H54 (cell line): ENCODE data around the gene STXBP3.
A peak's percentile ranks its signal among the peaks of the same experiment; 100 is the strongest.
"Not testable (repeated sequence)": the region's sequence is repeated elsewhere in the genome, so short reads cannot be mapped to it uniquely, and the experiment has no call there.

Source experiments
- DNase-seq: peaks from one replicate; pipeline ENCODE4 v3.0.0; 2011; ENCODE audit warnings: low spot score, mixed read lengths; ENCODE audit not compliant: insufficient read length
- FAIRE-seq: peaks from 3 replicates; lab custom pipeline; 2011; peaks lifted over from hg19 to GRCh38; lab: Jason Lieb, UNC
- POLR2A ChIP-seq: IDR thresholded peaks from 2 replicates; pipeline ENCODE4 v1.6.1; 2011; ENCODE audit warnings: low read depth, mild to moderate bottlenecking, low read length

Gene STXBP3, protein sequence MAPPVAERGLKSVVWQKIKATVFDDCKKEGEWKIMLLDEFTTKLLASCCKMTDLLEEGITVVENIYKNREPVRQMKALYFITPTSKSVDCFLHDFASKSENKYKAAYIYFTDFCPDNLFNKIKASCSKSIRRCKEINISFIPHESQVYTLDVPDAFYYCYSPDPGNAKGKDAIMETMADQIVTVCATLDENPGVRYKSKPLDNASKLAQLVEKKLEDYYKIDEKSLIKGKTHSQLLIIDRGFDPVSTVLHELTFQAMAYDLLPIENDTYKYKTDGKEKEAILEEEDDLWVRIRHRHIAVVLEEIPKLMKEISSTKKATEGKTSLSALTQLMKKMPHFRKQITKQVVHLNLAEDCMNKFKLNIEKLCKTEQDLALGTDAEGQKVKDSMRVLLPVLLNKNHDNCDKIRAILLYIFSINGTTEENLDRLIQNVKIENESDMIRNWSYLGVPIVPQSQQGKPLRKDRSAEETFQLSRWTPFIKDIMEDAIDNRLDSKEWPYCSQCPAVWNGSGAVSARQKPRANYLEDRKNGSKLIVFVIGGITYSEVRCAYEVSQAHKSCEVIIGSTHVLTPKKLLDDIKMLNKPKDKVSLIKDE

DNA sequence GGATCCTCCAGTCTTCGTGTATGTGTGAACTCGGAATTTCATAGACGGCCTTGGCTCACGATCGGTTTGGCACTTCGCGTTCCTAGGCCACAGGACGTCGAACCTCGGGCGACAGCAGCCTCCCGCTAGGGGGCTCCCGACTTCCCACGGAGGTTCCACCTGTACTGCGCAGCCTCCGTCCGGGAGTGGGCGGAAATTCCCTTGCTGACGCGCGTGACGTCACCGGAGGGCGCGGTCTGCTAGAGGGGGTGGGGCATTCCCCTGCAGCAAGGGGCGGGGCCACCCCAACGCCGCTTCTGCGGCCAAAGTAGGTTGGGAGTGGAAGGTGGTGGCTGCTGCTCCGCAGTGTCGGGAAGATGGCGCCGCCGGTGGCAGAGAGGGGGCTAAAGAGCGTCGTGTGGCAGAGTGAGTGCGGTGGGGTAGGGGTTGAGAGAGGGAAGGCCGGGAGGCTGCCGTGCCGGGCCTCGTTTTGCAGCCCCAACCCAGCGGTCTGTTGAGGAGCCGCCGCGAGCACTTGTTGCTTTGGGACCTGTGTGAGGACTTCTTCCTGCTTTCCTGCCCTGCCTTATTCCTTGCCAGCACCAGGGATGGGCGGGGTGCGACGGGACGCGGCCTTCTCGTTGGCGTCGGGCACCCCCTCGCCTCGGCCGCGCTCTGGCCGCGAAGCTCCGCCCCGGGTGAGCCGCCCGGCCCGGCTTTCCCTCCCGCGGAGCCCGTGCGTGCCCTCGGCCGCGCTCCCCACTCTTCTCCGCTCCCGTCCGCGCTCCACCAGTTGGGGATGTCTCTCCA is at the start of gene STXBP3:
Gene STXBP3 (plus strand): TSS at position 293 of the 789 bp plus-strand sequence. CDS start 64 bp downstream, at position 357.
- peak; percentile 84 for DNase-seq
- FAIRE-seq, result peak; percentile 98
- TF ChIP-seq POLR2A, result peak; percentile 90

DNA sequence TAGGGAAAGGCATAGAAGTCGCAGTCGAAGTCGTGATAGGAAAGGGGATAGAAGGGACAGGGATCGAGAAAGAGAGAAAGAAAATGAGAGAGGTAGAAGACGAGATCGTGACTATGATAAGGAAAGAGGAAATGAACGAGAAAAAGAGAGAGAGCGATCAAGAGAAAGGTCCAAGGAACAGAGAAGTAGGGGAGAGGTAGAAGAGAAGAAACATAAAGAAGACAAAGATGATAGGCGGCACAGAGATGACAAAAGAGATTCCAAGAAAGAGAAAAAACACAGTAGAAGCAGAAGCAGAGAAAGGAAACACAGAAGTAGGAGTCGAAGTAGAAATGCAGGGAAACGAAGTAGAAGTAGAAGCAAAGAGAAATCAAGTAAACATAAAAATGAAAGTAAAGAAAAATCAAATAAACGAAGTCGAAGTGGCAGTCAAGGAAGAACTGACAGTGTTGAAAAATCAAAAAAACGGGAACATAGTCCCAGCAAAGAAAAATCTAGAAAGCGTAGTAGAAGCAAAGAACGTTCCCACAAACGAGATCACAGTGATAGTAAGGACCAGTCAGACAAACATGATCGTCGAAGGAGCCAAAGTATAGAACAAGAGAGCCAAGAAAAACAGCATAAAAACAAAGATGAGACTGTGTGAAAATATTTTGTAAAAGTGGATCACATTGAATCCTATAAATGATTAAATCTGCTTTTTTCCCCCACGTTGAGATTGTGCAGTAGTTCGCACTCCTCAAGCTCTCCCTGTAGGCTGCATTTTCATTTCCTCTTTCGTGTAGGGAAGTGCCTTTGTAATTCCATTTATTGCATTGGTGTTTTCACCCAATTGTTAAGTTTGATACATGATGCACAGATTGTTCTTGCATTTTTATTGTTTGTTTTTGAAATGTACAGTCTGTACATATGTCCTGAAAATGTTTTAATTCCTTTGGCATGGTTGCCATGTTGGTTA is 46.8 kb upstream of the STXBP3 start:
- no peak for DNase-seq
- TF ChIP-seq POLR2A, result no peak
- peak; percentile 43 for FAIRE-seq

DNA sequence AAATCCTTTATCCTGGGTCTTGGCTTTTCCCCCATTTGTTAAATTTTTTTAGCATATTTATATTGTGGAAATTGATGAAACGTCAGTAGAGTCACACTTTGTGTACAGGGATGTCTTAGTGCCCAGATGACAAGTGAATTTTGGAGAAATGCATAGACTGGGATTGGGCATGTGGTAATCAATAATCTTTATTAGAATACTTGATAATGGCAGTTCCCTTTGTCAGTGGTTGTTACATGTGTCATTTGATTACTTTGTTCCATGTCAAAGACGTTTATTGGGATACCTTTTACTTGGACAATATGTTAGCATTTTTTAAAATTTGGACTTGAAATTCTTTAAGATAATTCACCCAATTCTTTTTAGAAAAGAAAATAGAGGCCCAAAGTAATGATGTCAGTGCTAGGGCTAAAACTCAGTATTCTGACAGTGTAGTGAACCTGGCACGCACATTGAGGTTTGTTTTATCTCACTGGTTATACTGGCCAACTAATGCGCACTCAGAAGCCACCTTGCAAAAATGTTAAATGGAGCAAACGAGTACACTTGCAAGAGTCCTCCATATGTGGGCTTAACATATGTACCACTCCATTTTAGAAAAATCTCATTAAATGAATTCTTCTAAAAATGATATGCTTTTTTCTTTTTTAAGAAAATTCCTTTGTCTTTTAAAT is 45.2 kb upstream of the STXBP3 start:
- no peak for TF ChIP-seq POLR2A
- DNase-seq (no peak), FAIRE-seq (no peak)

DNA sequence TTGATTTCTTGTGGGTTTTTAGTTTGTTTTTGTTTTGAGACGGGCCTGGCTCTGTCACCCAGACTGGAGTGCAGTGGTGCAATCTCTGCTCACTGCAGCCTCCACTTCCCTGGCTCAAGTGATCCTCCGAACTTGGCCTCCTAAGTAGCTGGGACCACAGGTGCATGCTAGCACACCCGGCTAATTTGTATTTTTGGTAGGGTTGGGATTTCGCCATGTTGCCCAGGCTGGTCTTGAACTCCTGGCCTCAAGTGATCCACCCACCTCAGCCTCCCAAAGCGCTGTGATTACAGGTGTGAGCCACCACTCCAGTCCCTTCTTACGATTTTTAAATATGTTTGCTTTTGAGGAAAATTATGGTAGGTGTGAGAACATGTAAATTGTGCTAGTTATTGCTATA is 44.4 kb upstream of the STXBP3 start:
- not testable (repeated sequence) for FAIRE-seq

DNA sequence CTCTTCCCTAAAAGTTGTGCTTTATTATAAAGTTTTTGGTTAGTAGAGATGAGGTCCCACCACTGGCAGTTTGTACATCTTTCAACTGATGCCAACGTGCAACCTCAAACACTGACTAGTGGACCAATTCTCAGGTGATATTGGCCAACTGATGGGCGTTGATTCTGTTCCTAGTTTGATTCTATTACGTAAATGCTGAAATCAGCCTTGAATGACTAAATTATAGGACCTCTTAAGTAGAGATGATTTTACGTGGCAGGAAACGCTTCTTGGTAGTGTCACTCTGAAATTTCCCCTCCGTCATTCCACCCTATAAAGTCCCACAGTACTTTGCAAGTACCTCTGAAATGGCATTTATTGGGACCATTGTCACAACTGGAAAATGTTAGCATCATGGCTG is 42.5 kb upstream of the STXBP3 start:
- TF ChIP-seq POLR2A, result no peak
- DNase-seq, result no peak
- FAIRE-seq, result no peak

More for the DNA sequence above, 44.4 kb upstream of the STXBP3 start:
- DNase-seq, result not testable (repeated sequence)

DNA sequence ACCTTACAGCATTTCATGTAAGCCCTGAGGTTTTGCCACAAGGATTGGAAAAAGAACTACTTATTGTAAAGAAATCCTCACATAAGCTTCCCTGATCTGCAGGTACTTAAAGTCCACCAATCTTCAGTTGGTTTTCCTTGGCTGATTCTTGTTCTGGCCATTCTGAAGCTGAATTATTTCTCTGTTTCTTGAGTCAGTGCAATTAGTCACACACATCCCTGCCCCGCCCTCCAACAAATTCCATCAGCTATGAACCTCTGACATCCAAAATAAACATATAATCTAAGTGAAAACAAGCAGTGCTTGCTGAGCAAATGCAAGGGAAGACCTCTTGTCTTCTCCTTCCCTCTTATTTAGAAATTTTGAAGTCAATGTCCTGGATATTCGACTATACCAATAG is 42.0 kb upstream of the STXBP3 start:
- DNase-seq, result peak; percentile 26
- peak; percentile 93 for FAIRE-seq
- no peak for TF ChIP-seq POLR2A

DNA sequence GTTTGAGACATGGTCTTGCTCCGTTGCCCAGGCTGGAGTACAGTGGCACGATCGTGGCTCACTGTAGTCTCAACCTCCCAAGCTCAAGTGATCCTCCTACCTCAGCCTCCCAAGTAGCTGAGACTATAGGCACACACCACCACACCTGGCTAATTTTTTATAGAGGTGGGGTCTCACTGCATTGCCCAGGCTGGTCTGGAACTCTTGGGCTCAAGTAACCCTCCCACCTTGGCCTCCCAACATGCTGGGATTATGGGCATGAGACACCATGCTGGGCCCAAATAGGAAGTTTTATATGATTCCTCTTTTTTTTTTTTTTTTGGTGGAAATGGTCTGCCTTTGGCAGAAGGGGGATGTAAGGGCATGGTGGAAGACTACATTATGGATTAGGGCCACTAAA is 39.8 kb upstream of the STXBP3 start:
- DNase-seq (no peak), FAIRE-seq (no peak)
- no peak for TF ChIP-seq POLR2A

DNA sequence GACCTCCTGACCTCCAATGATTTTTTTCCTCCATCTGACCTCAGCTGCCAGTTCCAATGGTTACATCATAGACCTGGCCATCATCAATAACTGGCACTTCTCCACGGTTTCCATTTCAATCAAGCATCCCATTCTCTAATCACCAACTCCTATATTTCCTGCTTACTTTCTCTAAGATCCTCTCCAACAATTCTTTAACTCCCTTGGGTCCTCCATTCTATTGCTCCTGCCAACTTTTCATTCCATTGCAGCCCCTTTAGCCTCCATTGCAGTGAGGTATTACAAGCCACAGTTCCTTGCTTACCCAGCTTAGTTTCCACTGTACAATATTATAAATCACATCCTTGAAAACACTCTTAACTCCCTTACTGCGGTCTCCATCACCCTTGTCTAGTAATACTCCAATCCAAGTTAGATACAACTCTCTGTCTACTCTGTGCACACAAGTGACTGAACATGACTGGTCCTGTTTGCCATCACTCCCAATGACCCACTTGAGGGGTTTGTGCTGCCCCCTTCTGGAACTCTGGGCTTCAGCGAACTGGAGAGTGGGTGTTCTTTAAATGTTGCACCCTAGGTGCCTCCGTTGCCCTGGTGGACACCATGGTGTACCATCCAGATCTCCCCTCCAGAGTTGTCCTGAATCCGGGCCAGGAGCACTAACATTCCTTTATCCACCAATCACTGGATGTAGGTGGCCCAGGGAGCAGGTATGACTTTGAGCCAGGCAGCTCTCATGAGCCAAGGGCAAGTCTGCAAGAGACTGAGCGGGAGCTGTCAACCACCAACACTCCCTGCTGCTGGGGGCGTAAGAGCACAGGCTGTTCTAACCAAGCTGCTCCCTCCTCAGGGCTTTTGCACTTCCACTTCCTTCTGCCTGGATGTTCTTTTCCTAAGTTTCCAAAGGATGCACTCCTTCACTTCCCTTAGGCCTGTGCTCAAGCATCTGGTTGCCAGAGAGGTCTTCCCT is 37.5 kb upstream of the STXBP3 start:
- no peak for FAIRE-seq
- no peak for DNase-seq

DNA sequence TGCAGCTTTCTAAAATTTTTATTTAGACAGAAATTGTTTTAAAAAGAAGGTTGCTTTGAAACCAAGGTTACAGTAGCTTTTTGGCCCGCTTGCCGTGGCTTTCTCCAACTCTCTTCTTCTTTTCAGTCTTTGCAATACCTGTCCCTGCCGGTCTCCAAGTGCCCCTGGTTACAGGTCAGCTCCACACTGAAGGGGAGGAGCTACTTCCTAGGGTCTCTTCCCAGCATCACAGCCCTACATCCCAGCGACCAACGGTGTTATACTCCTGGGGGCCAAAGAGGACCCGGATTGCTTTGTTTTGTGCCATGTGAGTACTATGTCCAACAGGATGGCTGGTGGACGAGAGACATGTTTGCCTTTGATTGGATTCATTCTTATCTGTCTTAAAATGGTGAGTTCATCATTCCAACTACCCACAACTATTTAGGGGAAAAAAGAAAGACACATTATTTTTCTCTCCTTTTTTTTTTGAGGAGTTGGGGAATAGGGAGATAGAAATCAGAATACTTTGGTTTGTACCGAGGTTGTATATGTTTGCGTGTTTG is 33.8 kb upstream of the STXBP3 start, which contains the start of gene FNDC7:
Gene FNDC7 (plus strand): TSS at position 303 of the 545 bp plus-strand sequence. CDS start 26 bp downstream, at position 329.
- TF ChIP-seq POLR2A, result no peak
- DNase-seq (no peak), FAIRE-seq (no peak)

More for the DNA sequence above, 37.5 kb upstream of the STXBP3 start:
- no peak for TF ChIP-seq POLR2A

DNA sequence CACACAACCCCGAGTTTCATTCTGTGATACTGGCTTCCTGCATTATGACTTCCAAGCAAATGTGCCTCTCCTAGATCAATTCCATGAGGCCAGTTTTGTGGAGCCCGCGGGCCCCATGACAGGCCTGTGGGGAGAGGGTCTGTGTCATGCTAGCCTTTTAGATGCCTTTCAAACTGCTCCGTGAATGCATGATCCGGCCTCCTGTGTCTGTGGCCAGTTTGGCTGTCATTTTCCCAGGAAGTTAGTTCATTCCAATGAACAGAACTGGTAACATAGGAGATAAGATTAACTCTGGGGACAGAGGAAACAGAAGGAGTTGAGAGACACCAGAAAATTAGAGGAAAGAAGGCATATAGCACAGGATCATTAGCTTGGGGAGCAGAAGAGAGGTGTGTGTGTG is 30.5 kb upstream of the STXBP3 start:
- FAIRE-seq (no peak), DNase-seq (no peak)
- no peak for TF ChIP-seq POLR2A

DNA sequence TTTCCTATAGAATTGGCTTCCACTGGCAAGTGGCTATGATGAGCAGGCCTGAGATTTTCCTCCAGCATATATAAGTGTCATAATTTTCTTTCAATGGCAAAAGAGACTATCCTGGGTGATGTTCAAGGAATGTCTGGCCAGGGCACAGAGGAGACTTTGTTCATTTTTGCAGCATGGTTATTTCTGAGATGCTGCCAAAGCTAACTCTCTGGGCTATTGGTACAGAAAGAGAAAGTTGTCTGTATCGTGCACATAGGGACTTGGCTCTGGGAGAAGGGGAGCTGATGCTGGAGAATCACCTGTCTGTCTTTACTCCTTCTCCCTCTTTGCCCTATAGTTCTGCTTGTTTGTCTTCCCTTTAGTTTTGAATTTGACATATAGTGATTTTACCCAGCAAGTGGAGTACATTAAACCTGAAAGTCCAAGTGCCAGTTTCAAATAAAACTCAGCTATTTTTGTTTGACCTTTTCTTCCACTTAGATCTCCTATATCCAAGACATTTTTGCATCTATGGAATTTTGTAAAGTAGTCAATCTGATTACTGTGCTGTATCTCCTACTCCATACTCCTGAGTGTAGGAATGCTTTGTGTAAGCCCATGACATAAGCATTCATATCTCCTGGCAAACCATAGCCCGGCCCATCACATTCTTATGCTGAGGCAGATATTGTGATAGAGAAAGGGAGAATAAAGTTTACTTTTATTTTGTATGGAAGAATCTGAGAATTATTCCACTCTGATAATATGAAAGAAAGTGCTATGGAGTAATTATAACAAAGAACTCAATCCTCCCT is 29.8 kb upstream of the STXBP3 start:
- no peak for DNase-seq
- TF ChIP-seq POLR2A, result no peak
- no peak for FAIRE-seq
